Esophagus muscularis mucosa (tissue), 4 donors: Measurements from ENCODE around the gene ZNF322.

Source experiments
- CTCF ChIP-seq, 3 experiments: fragments of 200-600 bp in 2 of 3; fragments of 450-650 bp in 1 of 3; sonication (generic) in 2 of 3; IDR thresholded peaks; one replicate each; pipeline ENCODE4 v1.5.1; 2017 to 2019; ENCODE audit warnings: antibody characterized with exemption in 3 of 3, mild to moderate bottlenecking in 2 of 3, moderate library complexity in 1 of 3
- EP300 ChIP-seq: sonication (generic); formaldehyde crosslinking; IDR thresholded peaks from one replicate; pipeline ENCODE4 v1.6.1; 2017; ENCODE audit warnings: antibody characterized with exemption
- POLR2A ChIP-seq: fragments of 450-650 bp; IDR thresholded peaks from one replicate; pipeline ENCODE4 v1.6.1; 2017; ENCODE audit warnings: antibody characterized with exemption, moderate library complexity, mild to moderate bottlenecking, low read depth
- POLR2AphosphoS5 ChIP-seq, 2 donors: sonication (generic); formaldehyde crosslinking; IDR thresholded peaks; one replicate each; pipeline ENCODE4 v1.6.1; 2017; ENCODE audit warnings: antibody characterized with exemption in 2 of 2

DNA sequence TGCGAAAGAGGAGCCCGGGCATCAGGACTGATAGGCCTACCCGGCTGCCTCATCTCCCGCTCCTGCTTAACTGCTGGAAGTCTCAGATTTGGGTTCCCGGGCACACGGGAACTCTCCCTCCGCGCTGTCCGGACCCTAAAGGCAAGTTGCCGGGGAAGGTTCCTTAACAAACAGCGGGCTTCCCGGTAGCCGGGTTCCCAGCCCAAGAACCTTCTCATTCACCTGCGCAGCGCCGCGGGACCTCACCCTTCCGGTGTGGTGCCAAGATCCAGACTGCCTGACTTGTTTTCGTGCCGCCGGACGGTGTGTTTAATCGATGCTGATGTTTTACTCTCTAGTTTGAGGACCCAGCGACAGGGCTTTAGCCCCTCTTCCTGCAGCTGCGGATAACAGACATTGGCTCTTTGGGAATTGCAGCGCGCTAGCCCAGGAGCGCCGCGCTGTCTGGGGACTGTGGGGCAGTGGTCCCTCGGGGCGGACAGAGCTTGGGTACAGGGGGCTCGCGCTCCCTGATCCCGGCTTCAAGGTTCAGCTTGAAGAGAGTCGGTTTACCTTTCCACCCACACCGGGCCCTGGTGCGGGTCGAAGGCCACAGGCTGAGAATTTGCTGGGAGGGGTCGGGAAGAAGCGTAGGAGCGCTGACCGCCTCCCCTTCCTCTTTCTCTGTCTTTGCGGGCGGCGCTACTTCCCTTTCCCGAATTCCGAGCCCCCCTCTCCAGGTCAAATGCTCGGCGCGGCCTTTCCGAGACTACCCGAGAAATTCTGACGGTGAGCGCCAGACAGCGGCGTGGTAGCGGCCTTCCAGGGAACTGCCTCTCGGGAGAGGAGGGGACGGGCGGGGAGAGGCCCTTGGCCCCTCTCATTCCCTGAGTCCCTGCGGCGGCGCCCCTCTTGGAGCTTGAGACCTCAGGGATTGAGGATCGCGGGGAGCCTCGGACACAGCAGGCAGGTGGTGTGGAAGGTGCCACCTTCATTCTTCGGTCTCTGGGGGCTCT is 45.6 kb downstream of the ZNF322 start:
- TF ChIP-seq POLR2A (no peak), POLR2AphosphoS5 (IDR thresholded peaks at IDR 0.05) (no peak), CTCF (IDR thresholded peaks at IDR 0.05) (no peak), EP300 (no peak)
